Thoracic aorta (tissue), 2 donors: ENCODE measurements around the gene UMODL1. TPM values are rescaled to one million over a fixed set of nuclear protein-coding genes. Genes with fewer than 3 reads are reported as not detected.

Source experiments
- ATAC-seq: fragments of 150-250 bp; one replicate; pipeline ENCODE4 v1.8.0; 2017; ENCODE audit warnings: low read depth; ENCODE audit not compliant: insufficient number of reproducible peaks, low FRiP score
- DNase-seq: peaks from one replicate; pipeline ENCODE4 v3.0.0-alpha.2; 2020; ENCODE audit warnings: low spot score
- H3K27ac ChIP-seq, 2 donors: fragments of 200-600 bp; sonication (generic); 1 replicate in 1 of 2; 2 replicates in 1 of 2; pipeline ENCODE4 v1.5.1; 2016; ENCODE audit warnings: mild to moderate bottlenecking in 2 of 2, moderate library complexity in 2 of 2
- H3K27me3 ChIP-seq: fragments of 200-600 bp; sonication (generic); replicated peaks from 2 replicates; pipeline ENCODE4 v1.6.0; 2016; ENCODE audit warnings: mild to moderate bottlenecking; ENCODE audit not compliant: insufficient read depth
- H3K36me3 ChIP-seq: fragments of 200-600 bp; sonication (generic); one replicate; pipeline ENCODE4 v1.5.1; 2016
- H3K4me1 ChIP-seq, 2 donors: fragments of 200-600 bp; sonication (generic); 1 replicate in 1 of 2; 2 replicates in 1 of 2; pipeline versions ENCODE4 v1.5.1 to v1.6.0; 2016; ENCODE audit warnings: low read depth in 2 of 2, mild to moderate bottlenecking in 1 of 2; ENCODE audit not compliant: control insufficient read depth in 1 of 2
- H3K4me3 ChIP-seq: fragments of 200-600 bp; sonication (generic); 2 replicates; pipeline ENCODE4 v1.5.1; 2016; ENCODE audit warnings: mild to moderate bottlenecking
- H3K9me3 ChIP-seq: fragments of 200-600 bp; sonication (generic); 2 replicates; pipeline ENCODE4 v1.5.1; 2016
- total RNA-seq, 2 donors: library from RNA; depleted of rRNA; stranded (reverse); fragments of >200 nt; gene quantifications; one replicate each; pipeline versions ENCODE4 v1.1.0 to v1.2.3, GENCODE V29; 2016
- TF ChIP-seq, protein P1 (sequence below): fragments of 200-600 bp; sonication (generic); IDR thresholded peaks from one replicate; pipeline ENCODE4 v1.5.1; 2019; ENCODE audit warnings: antibody characterized with exemption

Gene UMODL1
- total RNA-seq, 2 donors from 2014 or later: 0.14 TPM; not detected in 1

DNA sequence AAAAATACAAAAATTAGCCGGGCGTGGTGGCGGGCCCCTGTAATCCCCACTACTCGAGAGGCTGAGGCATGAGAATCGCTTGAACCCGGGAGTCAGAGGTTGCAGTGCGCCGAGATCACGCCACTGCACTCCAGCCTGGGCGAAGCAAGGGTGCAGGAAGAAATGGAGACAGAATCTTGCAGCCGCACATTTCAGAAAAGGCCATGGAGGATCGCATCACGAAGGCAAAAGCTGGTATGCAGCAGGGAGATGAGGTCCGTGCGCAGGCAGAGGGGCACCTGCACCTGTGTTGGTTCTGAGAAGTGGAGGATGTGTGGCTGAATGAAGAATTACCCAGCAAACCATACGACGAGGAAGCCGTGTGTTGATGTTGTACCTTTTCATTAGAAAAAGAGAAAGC, 94.8 kb downstream of the UMODL1 start:
- ATAC-seq: no peak
- H3K4me3 ChIP-seq: no peak overlapping the region
- no peaks in the 10 kb centered on the region for H3K4me1 ChIP-seq
- no peaks in the 10 kb centered on the region for H3K9me3 ChIP-seq
- no peak for DNase-seq
- TF ChIP-seq, protein P1, sequence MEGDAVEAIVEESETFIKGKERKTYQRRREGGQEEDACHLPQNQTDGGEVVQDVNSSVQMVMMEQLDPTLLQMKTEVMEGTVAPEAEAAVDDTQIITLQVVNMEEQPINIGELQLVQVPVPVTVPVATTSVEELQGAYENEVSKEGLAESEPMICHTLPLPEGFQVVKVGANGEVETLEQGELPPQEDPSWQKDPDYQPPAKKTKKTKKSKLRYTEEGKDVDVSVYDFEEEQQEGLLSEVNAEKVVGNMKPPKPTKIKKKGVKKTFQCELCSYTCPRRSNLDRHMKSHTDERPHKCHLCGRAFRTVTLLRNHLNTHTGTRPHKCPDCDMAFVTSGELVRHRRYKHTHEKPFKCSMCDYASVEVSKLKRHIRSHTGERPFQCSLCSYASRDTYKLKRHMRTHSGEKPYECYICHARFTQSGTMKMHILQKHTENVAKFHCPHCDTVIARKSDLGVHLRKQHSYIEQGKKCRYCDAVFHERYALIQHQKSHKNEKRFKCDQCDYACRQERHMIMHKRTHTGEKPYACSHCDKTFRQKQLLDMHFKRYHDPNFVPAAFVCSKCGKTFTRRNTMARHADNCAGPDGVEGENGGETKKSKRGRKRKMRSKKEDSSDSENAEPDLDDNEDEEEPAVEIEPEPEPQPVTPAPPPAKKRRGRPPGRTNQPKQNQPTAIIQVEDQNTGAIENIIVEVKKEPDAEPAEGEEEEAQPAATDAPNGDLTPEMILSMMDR: no peak
- no peaks in the 10 kb centered on the region for H3K36me3 ChIP-seq
- no peak overlapping the region for H3K27ac ChIP-seq
- H3K27me3 ChIP-seq: no peaks in the 10 kb centered on the region

DNA sequence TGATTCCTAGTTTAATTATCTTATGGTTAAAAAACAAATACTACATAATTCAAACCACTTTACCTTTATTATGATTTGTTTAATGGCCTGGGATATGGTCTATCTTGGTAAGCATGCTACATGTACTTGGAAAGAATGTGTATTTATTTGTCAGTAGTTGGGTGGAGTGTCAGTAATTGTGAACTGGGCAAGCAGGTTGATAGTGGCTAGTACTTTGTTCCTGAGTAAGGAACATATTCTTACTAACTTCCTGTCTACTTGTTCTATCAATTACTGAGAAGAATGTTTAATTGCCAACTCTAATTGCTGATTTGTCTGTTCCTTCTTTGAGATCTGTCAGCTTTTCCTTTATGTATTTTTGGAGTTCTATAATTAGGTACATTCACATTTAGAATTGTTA, 98.6 kb downstream of the UMODL1 start:
- TF ChIP-seq, protein P1: no peak
- H3K27ac ChIP-seq: no peak overlapping the region
- H3K36me3 ChIP-seq: no peaks in the 10 kb centered on the region
- no peaks in the 10 kb centered on the region for H3K27me3 ChIP-seq
- no peaks in the 10 kb centered on the region for H3K4me1 ChIP-seq
- no peak for ATAC-seq
- no peak overlapping the region for H3K4me3 ChIP-seq
- DNase-seq: no peak
- H3K9me3 ChIP-seq: no peaks in the 10 kb centered on the region

DNA sequence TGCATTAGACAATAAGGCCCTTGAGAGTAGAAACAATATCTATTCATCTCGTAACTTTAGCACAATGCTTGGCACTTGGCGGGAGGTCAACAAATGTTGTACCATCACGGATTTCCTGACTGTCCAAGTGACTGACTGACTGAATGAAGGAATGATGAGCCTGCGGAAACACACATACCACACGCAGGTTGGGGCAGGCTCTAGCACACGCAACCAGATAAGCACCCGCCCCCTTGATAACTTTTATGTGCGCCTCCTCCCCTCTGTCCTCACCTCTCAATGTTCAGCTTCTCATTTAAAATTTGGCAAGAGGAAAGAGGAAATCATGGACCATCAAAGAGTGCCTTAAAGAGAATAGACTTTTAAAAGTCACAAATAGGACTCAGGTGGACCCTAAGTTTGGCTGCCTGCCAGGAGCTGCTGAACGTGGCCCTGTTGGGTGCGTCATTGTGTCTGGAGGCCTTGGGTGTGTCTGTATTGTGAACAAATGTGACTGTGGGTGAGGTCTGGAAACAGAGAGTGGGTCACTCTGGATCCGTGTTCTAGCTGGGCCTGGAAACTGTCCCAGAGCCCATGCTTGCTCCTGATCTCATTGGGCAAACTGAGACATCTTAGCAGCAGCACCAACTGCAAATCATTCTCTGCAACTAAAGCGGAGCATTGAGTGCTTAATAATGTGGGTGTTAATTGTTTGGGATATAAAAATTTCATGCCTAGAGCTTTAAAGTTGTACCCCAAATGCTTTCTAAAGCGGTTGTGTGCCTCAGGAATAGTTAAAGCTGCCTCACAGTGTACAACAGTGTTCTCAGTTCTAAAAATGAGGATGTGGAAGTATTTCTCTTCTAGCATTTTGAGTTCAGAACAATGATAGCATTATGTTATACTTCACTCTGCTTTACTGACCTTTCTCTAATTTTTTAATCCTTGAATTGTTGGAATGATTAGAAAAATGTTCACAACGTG, 100.3 kb downstream of the UMODL1 start:
- no peaks in the 10 kb centered on the region for H3K36me3 ChIP-seq
- TF ChIP-seq, protein P1: no peak
- no peak for ATAC-seq
- no peaks in the 10 kb centered on the region for H3K4me1 ChIP-seq
- no peaks in the 10 kb centered on the region for H3K27me3 ChIP-seq
- H3K9me3 ChIP-seq: no peaks in the 10 kb centered on the region
- H3K4me3 ChIP-seq: no peak overlapping the region
- no peak for DNase-seq
- no peak overlapping the region for H3K27ac ChIP-seq

DNA sequence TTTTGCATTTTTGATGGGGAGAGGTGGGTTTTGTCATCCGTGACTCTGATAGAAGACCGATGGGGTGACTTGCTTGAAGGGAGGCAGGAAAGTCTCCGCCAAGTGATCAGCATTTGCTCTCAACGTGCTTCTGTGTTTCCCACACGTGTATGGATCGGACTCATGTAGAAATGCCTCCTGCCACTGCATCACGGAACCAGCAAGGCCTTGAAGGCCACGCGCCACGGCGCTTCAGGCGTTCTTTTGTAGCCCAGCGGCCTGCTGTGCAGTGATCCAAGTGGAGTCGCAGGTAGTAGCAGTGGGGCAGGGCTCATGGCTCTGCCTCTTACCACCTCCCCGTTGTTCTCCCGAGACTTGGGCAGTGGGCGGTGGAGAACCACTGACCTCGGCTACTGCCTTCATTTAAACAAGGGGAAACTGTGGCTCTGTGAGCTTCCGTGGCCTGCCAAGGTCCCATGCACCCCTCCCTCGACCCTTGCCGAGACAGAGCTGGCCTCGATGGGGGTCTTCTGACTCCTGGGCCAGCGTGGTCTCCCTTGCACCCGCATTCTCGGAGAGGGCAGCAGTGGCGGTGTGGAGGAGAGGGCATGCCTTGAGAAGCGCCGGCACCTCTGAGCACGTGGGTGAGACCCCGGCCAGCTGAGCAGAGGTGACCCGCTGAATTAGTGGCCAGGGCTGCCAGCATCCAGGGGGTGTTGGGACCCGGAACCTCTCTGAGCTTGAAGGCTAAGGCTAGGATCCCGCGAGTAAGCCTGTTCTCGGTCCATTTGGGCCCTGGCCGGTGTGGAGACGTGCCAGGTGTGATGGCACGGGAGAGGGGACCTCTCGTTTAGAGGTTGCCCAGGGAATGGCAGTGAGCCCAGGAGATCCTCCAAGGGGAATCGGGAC, 101.7 kb downstream of the UMODL1 start:
- Histone ChIP-seq H3K36me3 (no peaks in the 10 kb centered on the region), H3K9me3 (no peaks in the 10 kb centered on the region), H3K27me3 (no peaks in the 10 kb centered on the region), H3K27ac (no peak overlapping the region), H3K4me1 (peaks cover 0 to 11% of the 10 kb centered on the region in 2 donors), H3K4me3 (no peak overlapping the region)
- ATAC-seq (no peak), DNase-seq (no peak)
- TF ChIP-seq, protein P1: no peak

DNA sequence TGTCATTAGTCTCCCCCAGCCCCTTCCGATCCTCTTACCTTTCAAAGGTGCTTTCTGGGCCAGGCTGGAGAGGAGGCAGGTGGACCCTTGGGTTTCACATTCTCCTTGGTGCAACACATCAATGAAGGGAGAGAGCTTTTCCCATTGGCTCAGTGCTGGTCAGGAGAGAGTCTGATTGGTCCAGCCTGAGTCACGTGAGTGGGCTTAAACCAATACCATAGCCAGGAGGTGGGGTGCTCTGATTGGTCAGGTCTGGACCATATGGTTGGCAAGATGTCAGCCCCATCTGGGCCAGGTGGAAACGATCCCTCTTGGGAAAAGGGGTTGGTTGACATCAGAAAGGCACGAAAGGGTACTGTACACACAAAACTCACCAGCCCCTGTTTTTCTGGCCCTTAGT, 103.1 kb downstream of the UMODL1 start:
- ATAC-seq (no peak), DNase-seq (no peak)
- peaks cover 0 to 11% of the 10 kb centered on the region in 2 donors for H3K4me1 ChIP-seq
- H3K36me3 ChIP-seq: no peaks in the 10 kb centered on the region
- H3K27me3 ChIP-seq: no peaks in the 10 kb centered on the region
- H3K27ac ChIP-seq: no peak overlapping the region
- TF ChIP-seq, protein P1: no peak
- H3K9me3 ChIP-seq: no peaks in the 10 kb centered on the region
- H3K4me3 ChIP-seq: no peak overlapping the region
